ENCODE data around the gene CST9.
"Not testable (repeated sequence)": the region's sequence is repeated elsewhere in the genome, so short reads cannot be mapped to it uniquely, and the experiment has no call there.

CST9 gene

DNA sequence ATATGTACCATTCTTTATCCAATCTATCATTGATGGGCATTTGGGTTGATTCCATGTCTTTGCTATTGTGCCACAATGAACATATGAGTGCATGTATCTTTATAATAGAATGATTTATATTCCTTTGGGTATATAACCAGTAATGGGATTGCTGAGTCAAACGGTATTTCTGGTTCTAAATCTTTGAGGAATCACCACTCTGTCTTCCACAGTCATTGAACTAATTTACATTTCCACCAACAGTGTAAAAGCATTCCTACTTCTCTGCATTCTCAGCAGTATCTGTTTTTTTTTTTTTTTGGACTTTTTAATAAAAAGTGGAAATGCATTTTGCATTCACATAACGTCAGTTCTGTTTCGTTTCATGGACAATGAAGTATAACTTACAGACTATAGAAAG, 16.7 kb upstream of the CST9 start:
- not testable (repeated sequence) for DNase-seq

DNA sequence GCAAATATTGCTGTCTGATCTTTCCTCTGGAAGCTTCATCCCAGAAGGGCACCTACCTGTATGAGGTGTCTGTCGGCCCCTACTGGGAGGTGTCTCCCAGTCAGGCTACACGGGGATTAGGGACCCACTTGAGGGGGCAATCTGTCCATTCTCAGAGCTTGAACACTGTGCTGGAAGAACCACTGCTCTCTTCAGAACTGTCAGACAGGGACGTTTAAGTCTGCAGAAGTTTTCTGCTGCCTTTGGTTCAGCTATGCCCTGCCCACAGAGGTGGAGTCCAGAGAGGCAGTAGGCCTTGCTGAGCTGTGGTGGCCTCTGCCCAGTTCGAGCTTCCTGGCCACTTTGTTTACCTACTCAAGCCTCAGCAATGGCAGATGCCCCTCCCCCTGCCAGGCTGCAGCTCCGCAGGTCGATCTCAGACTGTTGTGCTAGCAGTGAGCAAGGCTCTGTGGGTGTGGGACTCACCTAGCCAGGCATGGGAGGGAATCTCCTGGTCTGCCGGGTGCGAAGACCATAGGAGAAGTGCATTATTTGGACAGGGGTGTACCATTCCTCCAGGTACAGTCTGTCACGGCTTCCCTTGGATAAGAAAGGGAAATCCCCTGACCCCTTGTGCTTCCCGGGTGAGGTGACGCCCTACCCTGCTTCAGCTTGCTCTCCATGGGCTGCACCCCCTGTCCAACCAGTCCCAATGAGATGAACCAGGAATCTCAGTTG, 15.1 kb upstream of the CST9 start:
- not testable (repeated sequence) for DNase-seq

DNA sequence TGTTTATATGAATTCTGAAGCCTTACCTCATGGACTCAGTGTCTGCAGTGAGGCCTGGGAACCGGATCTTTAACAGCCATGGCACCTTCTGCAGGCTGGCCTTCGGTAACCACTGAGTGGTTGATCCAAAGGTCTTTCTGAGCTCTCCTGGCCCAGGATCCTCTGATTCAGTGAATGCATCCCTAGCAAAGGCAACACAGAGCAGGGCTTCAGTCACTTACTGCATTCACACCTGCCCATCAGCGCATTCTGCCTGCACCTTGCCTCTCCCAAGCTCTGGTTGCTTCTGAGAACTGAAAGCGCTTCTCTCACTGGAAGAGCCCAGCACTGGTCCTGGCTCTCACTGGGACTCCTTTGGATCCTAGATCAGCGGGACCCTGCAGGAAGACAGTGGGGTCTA, 8.4 kb upstream of the CST9 start:
- no peak for DNase-seq

DNA sequence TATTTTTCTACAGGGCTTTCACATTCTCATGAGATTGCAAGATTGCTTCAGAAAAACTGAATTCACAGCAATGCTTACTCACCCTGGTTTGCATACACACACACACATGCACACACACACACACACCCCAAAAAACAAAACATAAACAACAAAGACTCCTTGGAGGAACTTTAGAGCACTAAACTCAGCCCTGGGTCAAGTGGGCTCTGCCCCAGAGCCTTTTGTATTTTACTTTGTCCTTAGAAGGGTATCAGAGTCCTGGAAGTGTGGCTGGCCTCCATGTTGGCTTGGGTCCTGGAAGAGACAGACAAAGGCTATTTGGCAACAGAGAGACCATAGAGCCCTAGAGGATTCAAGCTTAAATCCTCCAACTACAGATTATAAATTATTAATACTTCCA, 8.0 kb upstream of the CST9 start:
- no peak for DNase-seq

DNA sequence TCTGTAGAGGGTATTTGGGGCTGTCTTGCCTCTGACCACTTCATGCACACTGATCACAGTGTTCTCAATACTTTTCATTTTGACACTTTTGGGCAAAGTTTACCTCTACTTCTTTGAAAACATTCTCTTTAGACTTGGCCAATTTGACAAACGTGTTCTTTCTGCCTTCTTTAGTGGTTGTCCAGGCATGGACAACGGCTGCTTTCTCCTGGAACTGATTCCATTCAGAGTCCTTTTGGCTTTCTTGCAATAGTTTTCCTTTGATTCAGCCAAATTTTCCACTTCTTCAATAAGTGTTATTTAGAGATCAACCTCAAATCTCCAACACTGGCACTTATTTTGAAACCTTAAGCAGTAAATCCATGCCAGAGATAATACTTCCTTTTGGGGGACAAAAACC, 6.7 kb upstream of the CST9 start:
- DNase-seq: no peak

DNA sequence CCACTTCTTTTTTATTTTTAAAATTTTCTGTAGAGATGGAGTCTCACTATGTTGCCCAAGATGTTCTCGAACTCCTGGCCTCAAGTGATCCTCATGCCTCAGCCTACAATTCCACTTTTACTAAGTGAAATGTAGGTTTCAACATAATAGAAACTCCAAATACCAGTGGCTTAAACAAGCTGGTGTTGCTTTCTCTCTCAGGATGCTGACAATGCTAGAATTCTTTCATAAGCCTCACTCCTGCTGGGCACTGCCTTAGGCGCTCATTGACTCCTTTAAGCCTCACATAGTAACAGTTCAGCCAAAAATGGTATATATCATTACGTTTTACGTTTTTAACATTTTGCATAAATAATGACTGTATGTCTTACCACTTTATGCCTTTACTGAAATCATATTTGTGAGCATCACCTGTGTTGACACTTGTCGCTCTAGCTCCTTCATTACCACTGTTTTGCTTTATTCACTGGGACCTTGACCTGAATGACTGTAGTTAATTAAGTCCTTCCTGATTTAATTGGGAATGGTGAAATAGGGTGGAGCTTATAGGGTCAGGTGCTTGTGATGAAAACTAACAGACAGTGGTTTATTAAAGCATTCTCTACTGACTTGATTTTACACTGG, 3.9 kb upstream of the CST9 start:
- no peak for DNase-seq

DNA sequence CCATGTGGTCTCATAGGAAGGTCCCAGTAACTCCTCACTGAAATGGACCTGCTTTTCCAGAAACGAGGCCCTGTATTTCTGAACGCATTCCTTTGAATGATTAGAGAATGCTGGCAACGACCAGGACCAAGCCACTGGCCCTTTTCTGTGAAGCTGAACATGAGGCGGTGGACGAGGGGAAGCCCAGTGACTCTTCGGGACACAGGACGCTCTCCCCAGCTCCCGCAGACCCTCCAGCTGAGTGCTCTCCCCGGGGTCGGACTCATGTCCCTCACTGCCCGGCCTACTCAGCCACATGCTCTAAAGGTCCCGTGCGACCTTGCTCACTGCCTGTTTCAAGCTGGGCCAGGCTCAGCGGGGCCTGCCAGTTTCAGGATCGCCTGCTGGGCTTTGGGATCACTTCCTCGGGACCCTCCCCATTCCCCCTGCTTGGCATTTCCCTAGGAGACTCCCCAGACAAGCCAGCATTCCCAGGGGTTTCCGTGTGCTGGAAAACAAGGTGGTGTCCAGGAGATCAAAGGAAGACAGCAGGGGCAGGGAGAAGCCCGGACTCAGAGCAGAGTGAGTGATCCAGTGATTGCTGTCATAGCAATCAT, 2.6 kb upstream of the CST9 start:
- DNase-seq: no peak

DNA sequence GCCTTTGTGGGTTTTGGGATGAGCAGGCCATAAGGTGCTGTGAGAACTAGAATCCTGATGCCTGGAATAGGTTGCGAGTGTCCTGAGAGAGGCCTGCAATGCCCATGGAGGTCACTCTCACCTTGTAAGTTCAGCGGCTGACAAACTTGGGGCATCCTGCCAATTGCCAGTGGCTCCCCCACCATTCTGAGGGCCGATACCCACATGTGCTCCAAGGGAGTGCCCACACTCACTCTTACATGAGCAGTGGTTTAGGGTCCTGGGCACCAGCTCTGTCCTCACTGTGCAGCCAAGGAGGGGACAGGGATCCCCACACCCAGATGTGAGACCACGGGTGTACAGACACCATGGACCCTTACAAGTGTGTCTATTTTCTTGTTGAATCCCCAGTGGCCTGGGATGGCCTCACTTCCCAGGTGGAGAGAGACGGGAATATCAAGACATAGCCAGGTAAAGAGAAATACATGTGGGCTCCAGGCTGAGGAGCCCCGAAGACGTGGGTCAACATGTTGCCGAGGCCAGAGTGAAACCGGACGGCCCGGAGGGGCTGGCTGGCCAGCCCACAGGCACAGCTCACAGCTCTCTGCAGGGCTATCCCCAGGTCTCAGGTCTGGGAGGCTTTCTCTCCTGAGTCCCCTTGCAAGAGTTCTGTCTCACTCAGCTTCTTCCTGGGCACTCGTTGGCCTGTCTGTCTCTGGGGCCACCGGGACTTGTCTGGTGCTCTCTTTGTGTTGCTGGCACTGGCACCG, 2.0 kb upstream of the CST9 start:
- DNase-seq: no peak

DNA sequence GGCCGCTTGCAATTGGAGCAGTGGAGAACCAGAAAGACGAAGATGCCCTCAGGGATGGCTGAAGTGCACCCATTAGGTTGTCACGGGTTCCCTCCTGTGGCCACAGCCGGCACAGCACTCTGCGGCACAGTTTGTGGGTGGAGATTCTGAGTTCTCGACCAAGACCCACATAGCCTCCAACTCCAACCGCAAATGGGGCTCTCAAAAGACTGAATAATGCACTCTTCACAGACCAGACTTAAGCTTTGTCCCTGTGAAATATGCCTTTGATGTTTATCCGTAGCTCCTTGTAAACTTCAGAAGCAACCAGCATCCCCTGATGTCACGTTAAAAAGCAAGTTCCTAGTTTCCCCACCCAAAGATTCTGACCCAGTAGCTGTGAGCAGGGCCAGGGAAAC, 934 bp upstream of the CST9 start:
- DNase-seq: peak; percentile 57

DNA sequence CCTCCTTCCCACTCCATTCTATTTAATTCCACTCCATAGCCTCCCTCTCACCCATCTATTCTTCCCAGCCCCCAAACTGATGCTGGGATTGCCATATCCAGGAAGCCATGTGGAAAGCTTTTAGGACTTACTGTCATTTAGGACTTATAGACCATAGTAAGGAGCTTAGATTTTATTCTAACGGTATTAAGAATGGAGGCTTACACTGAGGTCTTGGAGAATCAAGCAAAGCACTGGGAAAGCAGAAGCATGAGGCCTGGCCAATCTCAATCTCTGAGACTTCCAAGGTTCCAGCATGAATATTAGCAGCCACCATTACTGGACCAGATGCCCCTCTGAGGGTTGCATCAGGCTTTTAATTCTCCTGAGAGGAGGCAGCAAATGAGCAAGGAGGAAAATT, 1.4 kb downstream of the CST9 start:
- no peak for DNase-seq

DNA sequence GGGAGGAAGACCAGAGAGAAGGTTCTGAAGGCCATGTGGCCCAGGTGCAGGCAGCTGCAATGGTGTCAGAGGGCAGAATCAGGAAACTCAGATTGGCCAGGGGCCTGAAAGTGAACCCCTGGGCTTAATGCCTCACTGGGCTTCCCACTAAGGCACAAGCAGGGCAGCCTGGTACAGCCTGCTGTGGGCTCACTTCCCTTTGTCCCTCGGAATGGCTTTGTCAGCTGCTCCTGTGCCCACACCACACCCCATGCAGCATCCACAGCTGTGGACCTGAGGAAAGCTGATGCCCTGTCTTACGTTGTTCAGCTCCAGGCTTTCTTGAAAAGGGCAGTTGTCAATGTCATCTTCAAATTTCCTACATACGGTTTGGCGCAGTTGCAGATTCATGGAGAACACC, 2.4 kb downstream of the CST9 start:
- DNase-seq: no peak

DNA sequence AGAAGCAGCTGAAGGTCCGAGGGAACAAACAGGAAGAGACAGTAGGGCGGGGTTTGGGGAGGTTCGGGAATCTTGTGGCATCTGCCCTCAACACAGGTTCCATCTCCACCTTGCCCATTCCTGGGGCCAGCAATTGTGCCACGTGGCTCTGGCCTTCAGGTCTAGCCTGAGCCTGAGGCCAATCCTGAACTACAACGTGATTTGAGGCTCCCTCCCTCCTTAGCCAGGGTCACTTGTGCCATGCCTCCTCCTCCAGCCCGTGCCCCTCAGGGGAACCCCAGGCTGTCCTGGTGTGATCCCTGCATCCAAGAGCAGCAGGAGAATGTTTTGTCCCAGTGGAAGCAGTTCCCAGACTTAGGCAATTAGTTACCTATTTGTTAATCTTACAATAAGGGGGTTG, 3.0 kb downstream of the CST9 start:
- DNase-seq: no peak

DNA sequence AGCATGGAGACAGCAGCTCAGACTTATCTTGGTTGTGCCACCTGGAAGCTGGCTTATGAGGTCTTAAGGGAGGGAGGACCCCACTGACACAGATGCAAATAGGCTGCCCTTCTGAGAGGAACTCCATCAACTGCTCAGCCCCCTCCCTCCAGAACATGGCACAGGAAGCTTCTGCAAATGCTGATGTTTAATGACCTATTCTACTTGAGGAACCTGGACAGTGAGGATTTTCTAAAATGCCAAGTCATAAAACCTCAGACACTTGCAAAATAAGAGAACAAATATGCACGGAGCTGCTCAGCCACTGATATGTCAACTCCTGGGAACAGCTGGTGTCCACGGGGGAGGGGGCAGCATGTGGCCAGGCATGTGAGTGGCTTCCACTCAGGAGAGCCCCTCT, 3.5 kb downstream of the CST9 start:
- no peak for DNase-seq

DNA sequence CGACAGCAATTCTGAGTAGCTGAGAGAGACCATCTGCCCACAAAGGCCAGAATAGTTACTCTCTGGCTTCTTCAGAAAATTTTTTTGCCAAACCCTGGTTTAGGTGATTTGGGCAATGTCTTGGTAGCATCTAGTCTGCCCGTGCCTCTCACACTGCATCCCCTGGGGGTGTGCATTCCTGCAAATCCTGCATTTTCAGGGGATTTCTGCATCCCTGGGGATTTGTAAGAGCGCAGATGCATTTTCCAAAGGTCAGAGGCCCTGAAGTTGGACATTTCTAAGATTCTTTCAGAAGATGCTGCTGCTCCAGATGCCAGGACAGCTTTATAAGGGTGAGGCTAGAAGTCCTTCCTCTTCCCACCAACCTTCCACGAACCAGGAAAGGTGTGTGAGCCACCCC, 4.0 kb downstream of the CST9 start:
- no peak for DNase-seq

DNA sequence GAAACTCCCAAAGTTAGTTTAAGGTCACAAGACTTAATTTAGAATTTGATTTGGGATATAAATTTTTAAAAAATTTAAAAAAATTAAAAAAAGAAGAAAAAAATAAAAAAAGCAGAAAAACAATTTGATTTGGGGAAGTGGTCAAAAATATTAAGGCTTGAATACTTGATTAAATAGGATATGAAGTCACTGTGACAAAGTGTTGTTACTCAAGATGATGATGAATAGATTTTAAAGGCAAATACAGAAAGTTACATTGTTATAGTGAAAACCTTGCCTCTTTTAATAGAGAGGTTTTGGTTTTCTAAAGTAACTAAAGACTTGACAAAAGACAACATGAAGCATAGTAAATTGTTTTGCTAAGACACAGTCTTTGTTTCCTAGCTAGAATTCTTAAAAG, 7.2 kb downstream of the CST9 start:
- DNase-seq: no peak

DNA sequence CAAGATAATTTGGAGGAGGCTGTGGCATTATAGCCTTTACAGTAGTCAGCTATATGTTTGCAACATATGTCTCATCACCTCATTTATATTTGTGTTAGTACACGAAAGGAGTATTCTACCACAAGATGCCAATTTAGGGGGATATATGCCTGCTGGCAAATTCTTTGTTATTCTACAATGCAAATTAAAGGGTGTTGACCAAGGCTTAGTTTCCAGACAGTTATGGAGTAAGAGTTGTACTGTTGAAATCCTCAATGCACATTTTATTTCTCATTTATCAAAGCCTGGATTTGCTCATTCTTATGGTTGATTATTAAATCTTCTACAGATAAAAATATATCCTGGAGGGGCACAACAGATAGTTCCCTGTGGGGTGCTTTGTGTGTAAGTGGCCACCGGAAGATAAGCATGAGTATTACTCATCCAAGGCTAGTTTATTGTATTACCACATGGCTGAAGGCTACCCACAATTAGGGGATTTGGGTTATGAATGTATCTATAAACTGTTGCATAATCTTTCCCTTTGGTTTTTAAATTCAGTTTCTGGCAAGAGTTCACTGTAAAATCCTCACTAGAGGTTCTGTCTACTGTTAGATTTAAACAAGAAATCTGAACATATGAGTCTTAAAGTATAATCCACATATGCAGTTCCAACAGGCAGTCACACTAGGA, 9.0 kb downstream of the CST9 start:
- DNase-seq: no peak

DNA sequence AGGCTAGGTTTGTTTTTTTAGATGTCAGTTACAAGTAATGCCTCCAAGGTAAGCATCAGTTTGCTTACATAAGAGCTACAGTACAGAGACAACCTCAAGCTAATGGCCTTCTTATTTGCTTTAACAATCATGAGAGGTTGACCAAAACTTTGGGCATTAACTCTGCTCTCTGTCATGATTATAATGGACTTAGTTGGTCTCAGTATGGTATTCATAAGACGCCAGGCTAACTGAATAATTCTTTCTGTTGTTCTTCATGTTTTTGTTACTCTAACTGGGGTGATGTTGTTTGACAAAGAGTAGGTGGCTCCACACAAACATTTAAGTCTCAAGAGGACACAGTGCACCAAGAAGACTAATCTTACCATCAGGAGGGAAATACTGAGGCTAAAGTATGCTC, 9.8 kb downstream of the CST9 start:
- no peak for DNase-seq

DNA sequence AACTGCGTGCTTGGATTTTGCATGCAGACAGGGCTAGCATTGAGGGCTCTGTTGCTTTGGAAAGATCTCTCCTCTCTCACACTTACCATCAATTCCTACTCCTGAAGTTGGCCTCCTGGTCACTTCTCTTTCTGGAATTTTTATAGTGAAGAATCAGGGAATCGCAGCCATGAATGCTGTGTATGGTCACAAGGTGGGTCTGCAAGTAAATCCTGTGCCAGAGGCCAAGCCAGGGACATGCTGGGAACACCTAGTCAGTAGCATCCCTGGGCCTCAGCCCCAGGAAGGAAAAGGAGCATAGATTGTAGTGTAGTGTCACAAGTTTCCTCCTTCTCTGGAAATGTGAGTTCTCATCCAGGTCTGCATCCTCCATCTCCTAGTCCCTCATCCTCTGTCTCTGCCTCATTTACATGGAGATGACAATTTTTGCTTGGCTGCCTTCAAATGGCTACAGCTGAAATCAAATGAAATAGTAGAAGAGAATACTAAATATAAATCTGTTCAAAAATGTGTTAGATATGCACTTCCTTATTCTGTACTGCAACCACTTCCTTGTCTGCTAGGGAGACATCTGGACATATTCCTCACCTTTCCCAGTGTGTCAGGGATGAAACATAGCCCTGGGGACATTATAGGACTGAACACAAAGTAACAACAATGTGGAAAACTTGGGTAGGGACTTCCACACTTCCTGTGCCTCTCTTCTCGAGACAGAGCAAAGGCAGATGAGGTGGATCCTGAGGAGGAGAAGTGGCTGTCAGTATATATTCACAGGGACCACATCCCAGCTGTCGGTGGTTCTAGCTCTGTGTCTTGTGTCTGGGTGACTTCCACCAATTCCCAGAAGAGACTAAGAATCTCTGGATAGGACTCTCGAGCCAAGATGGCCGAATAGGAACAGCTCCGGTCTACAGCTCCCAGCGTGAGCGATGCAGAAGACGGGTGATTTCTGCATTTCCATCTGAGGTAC, 17.0 kb downstream of the CST9 start:
- no peak for DNase-seq

DNA sequence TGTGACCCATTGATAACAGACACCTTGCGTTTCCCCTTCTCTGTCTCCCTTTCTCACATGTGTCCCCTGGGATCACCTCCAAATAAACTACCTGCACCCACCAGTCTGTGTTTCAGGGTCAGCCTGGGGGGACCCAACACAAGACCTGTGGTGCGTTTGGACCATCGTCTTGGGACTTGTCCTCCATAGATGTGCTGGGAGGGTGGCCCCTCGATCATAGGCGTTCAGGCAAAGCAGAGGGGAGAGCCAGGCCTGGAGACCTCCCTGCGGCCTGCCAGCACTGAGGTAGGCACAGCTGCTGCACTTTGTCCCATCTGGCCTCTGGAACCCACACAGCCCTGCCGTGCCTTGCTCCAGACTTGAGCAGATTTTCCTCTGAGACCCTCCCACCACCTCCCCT, 18.1 kb downstream of the CST9 start:
- no peak for DNase-seq

DNA sequence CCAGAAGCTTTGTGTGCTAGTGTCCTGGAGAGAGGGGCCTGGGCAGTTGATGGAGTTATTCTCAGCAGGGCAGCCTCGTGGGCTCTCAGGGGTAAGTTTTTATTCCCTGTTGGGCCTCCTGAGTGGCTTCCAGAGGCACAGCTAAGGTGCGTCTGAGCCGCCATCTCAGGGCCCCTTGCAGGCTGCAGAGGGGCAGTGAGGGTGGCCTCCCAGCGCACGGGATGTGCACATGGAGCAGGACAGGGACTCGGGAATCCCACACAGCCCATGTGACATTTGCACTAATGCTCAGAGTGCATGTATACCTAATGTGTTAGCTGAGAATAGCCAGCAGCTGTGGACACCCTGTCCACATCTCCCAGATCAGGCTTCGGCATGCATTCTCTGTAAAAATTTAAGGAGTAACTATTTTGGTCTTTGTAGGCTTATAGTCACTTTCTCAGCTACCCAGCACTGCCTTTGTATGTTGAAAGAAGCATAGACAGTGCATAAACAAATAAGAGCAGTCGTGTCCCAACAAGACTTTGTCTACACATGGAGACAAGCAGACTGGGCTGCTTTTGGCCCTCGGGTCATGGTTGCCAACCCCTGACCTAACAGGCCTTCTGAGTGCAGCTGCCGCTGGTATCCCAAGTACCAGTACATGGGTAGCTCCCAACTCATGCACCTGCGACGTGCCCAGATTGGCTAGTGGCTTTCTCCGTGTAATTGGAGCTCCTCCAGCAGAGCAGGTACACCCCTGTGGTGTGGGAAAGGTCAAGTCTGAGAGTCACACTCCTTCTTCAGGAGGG, 18.8 kb downstream of the CST9 start:
- no peak for DNase-seq

Data from NK-92 treated with Interleukin-12 subunit alpha and Interleukin-12 subunit beta, amount 100 ng/mL, for 24 hours (cell line).